Globus pallidus (tissue), 1 donor: ENCODE data around the gene OR6B2.
"Not testable (repeated sequence)": the region's sequence is repeated elsewhere in the genome, so short reads cannot be mapped to it uniquely, and the experiment has no call there.

Experiments
- DNase-seq: peaks from one replicate; pipeline ENCODE4 v3.0.0-alpha.2; 2015; ENCODE audit warnings: low spot score

Gene OR6B2

GRCh38 chr2:240030379-240031094 lies at the start of gene OR6B2:
Gene OR6B2, minus strand, starts transcription at chr2:240030429. Its CDS starts 0 bp downstream, at chr2:240030429.
- no peak for DNase-seq

- DNase-seq, result no peak
These were observed 48.4 kb upstream of the OR6B2 start for GRCh38 chr2:240078631-240079030.

GRCh38 chr2:240077442-240077841 lies 47.2 kb upstream of the OR6B2 start:
- DNase-seq, result no peak

GRCh38 chr2:240074545-240074944 lies 44.3 kb upstream of the OR6B2 start:
- DNase-seq, result no peak

- no peak for DNase-seq
These were observed 40.7 kb upstream of the OR6B2 start for GRCh38 chr2:240070907-240071306.

- no peak for DNase-seq
These were observed 39.6 kb upstream of the OR6B2 start for GRCh38 chr2:240069829-240070228.

- DNase-seq, result no peak
These were observed 38.0 kb upstream of the OR6B2 start for GRCh38 chr2:240068193-240068592.

- no peak for DNase-seq
These were observed 36.3 kb upstream of the OR6B2 start for GRCh38 chr2:240066489-240066888.

GRCh38 chr2:240064898-240065297 lies 34.7 kb upstream of the OR6B2 start:
- no peak for DNase-seq

- DNase-seq, result peak; percentile 75
These were observed 30.9 kb upstream of the OR6B2 start for GRCh38 chr2:240060977-240061591.

GRCh38 chr2:240056678-240057077 lies 26.4 kb upstream of the OR6B2 start:
- no peak for DNase-seq

- DNase-seq, result no peak
These were observed 25.1 kb upstream of the OR6B2 start for GRCh38 chr2:240055177-240055917.

GRCh38 chr2:240053173-240054155 lies 23.2 kb upstream of the OR6B2 start, which contains the start of gene OR6B3:
Gene OR6B3, minus strand, starts transcription at chr2:240053521.
- DNase-seq, result no peak

GRCh38 chr2:240052524-240052923 lies 22.3 kb upstream of the OR6B2 start:
- no peak for DNase-seq

GRCh38 chr2:240051697-240052096 lies 21.5 kb upstream of the OR6B2 start:
- peak; percentile 92 for DNase-seq

GRCh38 chr2:240050278-240050677 lies 20.0 kb upstream of the OR6B2 start:
- DNase-seq, result no peak

GRCh38 chr2:240048237-240048636 lies 18.0 kb upstream of the OR6B2 start:
- DNase-seq, result no peak

GRCh38 chr2:240045098-240045497 lies 14.9 kb upstream of the OR6B2 start:
- no peak for DNase-seq

GRCh38 chr2:240044096-240044495 lies 13.9 kb upstream of the OR6B2 start:
- DNase-seq, result not testable (repeated sequence)

- no peak for DNase-seq
These were observed 13.2 kb upstream of the OR6B2 start for GRCh38 chr2:240043279-240043989.

- no peak for DNase-seq
These were observed 12.5 kb upstream of the OR6B2 start for GRCh38 chr2:240042740-240043139.
